CD1c-positive myeloid dendritic cell (primary cell): ENCODE results near the gene HNRNPA2B1.
"Not testable (repeated sequence)": the region's sequence is repeated elsewhere in the genome, so short reads cannot be mapped to it uniquely, and the experiment has no call there.

Source experiments
- DNase-seq: peaks from one replicate; pipeline ENCODE4 v3.0.0-alpha.2; 2016; ENCODE audit errors: extremely low spot score

Gene HNRNPA2B1

DNA sequence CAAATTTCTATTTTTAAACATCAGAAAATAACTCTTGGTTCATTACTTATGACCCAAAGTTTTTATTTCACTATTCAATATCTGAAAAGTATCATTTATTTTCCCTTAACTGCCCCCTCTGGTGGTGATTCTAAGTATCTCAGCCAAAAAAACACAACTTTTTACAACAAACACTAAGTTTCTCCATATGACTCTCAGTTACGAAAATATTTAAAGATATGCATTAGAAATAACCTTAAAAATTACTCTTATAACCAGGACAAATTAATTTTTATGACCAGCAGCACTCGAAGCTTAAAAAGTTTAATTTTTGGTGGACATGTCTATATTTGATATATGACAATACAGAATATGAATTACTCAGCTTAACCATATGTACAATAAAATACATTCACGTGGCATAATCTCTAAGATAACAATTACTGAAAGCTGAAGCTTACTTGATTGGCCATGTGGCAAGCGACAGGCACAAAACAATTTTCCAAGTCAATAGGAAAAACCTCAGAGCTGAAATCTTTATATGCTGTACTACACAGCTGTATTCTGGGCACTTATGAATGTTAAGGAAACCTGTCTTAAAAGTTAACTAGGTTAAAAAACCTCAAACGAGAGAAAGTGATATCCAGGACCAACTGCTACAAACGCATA is 2.3 kb downstream of the HNRNPA2B1 start:
- DNase-seq = peak; percentile 72

DNA sequence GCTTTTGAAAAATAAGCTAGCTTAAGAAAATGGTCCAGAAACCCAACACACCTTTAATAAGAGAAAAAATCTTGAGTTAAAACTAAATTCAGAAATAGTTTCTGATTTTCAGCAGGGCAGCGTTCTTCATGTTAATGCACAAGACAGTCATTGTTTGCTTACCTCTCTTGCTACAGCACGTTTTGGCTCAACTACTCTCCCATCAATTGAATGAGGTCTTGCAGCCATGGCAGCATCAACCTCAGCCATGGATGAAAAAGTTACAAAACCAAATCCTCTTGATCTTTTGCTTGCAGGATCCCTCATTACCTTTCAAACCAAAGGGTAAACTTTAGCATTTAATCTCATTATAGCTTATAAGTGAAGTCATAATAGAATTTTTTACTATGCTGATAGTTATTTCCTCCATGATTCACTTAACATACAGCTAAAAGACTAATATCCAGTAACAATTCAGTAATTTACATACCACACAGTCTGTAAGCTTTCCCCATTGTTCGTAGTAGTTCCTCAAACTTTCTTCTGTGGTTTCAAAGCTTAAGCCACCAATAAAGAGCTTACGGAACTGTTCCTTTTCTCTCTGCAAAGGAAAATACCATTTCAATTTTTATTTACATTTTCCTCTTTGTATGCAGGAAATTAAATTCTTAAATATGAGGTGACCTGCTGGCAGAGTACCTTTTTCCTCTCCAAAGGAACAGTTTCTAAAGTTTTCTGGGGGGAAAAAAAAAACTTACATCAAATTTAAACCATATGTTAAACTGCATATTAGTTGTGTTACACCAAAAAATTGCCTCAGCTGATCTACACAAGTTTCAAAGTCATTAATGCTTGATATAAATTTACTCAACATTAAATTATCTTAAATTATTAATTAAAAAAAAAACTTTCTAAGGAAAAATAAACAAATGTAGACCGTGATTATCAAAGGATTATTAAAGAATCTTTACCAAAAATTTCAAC is 3.1 kb downstream of the HNRNPA2B1 start:
- peak; percentile 83 for DNase-seq

DNA sequence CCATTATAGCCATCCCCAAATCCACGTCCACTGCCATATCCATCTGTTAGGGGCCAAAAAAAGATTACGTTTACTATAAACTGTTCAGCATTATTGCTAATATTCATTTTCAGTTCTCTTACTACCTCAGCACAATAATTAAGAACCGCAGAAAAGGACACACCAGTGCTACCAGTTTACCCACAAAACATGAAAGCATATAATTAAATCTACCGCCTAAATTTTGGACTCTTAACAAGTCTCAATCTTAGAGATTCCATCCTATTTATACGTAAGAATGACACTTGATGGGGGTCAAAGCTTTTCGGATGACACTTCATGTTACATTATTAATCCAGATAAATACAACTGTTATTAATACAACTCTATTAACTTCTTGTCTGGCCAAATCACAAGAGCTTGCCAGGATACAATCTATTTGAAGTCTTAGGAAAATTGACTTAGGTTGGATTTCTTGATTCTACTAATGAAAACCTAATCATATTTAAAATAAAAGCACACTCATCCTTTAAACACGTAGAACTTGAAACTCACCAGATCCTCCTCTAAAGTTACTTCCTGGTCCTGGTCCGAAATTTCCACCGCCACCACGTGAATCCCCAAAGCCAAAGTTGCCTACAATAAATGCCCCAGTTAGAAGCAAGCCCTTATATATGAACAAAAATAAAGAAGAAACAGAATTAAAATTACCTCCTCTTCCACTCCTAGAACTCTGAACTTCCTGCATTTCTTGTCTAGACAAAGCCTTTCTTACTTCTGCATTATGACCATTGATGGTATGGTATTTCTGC is 4.5 kb downstream of the HNRNPA2B1 start:
- DNase-seq = no peak

DNA sequence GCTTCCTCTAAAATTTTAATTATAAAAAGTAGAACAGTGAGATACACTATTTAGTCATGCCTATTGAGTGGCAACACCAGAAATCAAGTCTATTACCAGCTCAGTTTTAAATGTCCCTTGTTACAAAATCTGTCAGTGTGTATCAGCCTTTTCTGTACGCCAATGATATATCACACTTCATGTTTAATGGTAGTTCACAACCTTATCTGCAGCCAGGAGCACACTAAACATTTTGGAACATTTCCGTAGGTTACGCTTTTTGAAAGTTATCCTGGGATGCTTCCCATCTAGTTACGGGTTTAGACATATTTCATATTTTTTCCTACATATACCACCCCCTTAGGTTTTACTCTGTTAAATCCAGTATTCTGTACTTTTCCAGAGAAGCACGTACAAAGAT is 5.4 kb downstream of the HNRNPA2B1 start:
- DNase-seq = no peak

DNA sequence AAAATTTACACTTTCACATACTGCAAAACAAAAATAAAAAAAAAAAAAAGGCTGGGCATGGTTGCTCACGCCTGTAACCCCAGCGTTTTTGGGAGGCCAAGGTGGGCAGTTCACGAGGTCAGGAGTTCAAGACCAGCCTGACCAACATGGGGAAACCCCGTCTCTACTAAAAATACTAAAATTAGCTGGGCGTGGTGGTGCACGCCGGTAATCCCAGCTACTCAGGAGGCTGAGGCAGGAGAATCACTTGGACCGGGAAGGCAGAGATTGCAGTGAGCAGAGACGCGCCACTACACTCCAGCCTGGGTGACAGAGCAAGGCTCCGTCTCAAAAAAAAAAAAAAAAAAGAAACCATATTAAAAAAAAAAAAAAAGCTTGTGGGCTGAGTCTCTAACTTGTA is 5.8 kb downstream of the HNRNPA2B1 start:
- DNase-seq = not testable (repeated sequence)

DNA sequence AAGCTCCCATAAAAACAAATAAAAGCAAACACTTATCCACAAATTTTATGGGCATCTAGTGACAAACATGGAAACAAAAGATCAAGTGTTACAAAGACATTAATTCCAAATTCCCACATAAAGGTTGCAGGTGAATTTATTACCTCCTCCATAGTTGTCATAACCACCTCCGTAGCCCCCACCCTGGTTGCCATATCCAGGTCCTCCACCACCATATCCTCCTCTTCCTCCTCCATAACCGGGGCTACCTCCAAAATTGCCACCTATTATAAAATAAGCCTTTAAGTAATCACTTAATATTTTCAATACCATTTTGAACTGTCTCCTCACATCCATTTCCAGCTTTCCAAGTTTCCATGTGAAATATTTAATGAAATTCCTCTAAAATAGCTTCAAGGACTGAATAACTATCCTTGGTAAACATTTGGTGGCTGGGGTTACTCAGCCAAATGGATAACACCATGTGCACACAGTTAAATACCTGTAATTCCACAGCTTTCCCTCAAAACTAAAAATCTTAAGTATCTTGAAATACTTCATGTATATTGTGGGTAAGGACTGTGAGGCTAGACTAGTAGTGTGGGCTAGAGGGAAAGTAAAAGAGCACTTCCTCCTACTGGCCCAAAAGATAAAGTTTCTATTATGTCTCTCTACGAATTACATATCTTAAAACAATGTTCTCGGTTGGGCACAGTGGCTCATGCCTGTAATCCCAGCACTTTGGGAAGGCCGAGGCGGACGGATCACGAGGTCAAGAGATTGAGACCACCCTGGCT is 6.9 kb downstream of the HNRNPA2B1 start:
- no peak for DNase-seq

GRCh38 chr7:26192485-26193087 is 8.0 kb downstream of the HNRNPA2B1 start:
- peak; percentile 66 for DNase-seq

GRCh38 chr7:26191974-26192479 is 8.5 kb downstream of the HNRNPA2B1 start:
- no peak for DNase-seq

DNA sequence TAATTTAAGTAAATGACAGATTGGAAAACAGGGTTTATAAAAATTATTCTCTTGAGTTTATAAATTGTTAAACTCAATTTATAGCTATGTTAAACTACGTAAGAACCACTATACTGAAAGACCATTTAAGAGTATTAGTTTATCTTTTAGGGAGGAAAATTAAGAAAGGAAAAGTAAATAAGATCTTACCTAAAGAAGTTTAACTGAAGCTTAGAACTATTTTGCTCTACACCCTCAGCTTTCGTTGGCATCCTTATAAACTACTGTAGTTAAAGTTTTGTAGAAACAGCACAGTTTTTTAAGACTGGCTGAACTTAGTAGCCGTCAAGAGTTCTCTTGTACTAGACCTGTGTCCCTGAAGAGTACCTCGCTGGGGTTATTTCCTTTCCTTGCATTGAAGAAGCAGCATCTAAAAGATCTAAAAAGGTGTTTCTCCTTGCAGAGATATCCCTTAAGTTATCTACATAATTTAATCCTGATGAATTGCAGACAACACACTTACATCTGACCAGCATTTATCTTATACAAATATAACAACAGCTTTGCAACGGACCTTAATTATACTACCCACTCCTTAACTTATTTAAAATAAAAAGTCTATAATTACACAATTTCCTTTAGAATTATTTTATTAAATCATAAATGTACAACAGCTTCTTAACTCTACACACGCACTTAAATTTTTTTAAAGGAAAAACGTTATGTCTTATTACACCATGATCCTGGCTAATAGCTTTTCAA is 9.1 kb downstream of the HNRNPA2B1 start:
- DNase-seq = no peak

GRCh38 chr7:26190417-26190869 is 10.1 kb downstream of the HNRNPA2B1 start:
- peak; percentile 1 for DNase-seq

DNA sequence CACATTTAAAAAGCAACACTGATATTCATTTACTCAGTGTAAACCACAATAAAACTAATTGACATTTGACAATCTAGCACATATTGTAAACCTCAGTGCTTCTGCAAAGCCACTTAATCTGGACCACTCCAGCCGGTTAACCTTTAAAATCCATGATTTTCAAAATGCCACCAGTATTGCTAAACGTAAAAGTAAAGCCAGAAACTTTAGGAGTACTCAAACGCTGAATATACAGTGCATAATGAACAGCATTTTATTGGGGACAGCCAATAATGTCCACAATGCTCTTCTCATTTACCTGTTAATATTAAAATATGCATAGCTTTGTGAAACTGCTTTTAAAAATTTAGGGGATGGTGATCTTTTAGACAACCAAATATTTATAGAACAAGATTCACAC is 10.8 kb downstream of the HNRNPA2B1 start:
- peak; percentile 7 for DNase-seq

DNA sequence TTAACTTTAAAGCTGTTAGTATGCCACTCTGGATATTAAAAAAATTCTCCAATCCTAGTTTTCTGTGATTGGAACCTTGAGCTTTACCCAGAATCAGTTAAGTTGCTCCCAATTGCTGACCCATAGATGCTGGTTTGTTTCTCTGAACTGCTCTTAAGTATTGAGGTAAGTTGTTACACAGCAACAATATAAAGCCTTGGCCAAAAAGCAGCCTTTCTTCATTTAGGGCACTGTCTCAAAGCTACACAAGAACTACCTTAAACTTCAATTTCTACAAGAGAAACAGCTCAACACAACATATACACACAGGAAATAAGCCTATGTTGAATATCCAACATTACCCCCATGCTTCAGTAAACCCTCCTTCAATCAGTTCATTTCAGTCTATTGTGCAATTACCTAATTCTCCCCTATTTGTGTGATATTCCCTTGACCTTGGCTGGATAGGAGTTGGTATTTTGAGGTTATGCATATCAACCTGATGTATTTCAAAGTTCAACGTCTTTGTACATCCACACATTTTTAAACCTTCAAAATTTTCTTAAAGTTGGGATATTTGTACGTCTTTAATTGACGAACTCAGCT is 11.5 kb downstream of the HNRNPA2B1 start:
- no peak for DNase-seq

- no peak for DNase-seq
These were observed 12.2 kb downstream of the HNRNPA2B1 start for GRCh38 chr7:26188206-26188956.

DNA sequence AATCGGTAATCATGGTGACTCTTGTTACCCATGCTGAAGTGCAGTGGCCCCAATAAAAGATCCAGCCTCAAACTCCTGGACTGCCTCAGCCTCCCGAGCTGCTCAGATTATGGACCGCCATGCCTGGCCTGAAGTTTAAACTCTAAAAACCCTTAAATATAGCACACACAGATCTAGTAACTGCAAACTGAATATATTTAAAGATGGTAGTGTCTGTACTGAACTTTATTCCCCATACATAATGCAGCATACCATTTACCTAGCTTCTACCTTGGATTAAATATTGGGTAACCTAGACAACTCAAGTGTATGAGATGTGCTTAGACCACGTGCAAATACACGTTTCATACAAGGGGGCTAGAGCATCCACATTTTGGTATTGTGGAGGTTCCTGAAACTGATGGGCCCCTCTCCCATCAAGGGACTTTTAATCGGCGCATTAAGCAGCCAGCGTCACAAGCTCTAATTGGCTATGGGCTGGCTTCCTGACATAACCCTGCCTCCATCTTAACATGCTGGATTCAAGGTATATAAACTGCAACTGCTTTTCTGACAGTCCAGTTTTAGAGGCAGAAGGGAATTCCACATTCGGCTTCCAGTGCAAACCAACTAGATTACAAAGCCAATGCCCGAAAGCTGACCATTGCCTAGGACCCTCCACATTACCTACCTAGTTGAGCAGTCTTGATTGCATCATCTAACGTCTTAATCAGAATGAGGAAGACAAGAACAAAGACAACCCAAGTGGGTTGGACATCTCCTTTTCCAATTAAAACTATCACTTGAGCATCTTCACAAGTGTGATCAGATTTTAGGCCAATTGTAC is 13.0 kb downstream of the HNRNPA2B1 start:
- DNase-seq = peak; percentile 21

DNA sequence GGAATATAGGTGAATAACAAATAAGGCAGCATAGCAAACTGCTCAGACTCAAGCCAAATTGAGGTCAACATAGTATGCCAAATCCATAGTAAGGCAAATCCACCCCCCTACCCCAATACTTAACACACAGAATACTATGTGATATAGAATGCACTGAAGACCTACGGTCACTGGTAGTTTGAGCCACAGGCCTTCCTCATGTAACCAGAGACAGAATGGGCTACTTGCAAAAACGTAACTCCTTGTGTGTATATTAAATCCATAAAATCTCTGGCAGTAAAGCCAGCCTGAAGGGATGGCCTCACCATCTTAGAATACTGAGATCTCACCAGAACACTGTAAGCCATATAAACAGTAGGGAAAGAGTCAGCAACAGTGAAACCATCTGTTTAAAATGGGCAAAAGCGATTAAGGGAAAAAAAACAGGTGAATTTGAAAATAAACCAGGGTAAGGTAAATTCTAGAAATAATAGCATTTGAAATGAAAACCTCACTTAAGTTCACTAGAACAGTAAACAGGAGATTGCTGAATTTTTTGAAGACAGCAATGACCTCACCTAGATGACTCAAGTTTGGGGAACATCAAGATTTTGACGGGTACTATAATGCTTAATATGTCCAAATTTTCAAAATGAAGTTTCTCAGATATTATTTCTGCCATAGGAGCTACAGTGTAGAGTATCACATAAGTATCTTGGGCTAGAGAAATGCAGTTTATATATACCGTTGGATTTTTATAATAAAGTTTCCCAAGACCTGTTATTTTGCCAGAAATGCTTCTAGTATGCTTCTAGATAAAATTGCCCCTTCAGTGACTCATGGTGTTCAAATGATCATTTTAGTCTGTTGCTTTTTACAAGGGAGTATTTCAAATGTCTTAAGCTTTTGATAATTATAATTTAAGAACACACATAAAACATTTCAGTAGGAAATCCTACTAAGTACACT is 13.9 kb downstream of the HNRNPA2B1 start:
- no peak for DNase-seq

DNA sequence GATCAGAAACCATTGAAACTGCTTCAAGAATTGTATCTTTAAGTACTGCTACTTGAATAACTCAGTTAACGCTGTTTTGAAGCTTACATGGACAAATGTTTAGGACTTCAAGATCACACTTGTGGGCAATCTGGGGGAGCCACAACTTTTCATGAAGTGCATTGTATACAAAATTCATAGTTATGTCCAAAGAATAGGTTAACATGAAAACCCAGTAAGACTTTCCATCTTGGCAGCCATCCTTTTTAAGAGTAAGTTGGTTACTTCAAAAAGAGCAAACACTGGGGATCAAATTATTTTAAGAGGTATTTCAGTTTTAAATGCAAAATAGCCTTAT is 14.7 kb downstream of the HNRNPA2B1 start:
- no peak for DNase-seq
